H9 (cell line): ENCODE measurements around the gene SPATA20. TPM values are rescaled to one million over a fixed set of nuclear protein-coding genes. Genes with fewer than 3 reads are reported as not detected.

Experiments used
- DNase-seq: peaks from one replicate; pipeline ENCODE4 v3.0.0-alpha.2; 2017
- H2AFZ ChIP-seq: one replicate; pipeline ENCODE4 v1.6.1; 2013; ENCODE audit warnings: mild to moderate bottlenecking, low read length, control low read depth, moderate library complexity
- H2AK5ac ChIP-seq: 2 replicates; pipeline ENCODE4 v1.6.1; 2013; ENCODE audit warnings: low read length, control low read depth, mixed read lengths; ENCODE audit not compliant: insufficient read length
- H2BK120ac ChIP-seq: one replicate; pipeline ENCODE4 v1.6.1; 2013; ENCODE audit warnings: low read depth, mild to moderate bottlenecking, low read length, control low read depth, inconsistent platforms; ENCODE audit not compliant: poor library complexity, severe bottlenecking
- H2BK12ac ChIP-seq: 2 replicates; pipeline ENCODE4 v1.6.1; 2013; ENCODE audit warnings: low read length, control low read depth, mixed read lengths, low read depth; ENCODE audit not compliant: insufficient read length
- H2BK15ac ChIP-seq: 2 replicates; pipeline ENCODE4 v1.6.1; 2013; ENCODE audit warnings: low read depth, low read length, control low read depth
- H2BK20ac ChIP-seq: one replicate; pipeline ENCODE4 v1.6.1; 2013; ENCODE audit warnings: low read depth, mild to moderate bottlenecking, low read length, control low read depth, inconsistent platforms; ENCODE audit not compliant: poor library complexity, severe bottlenecking
- H2BK5ac ChIP-seq: 2 replicates; pipeline ENCODE4 v1.6.1; 2013; ENCODE audit warnings: low read length, control low read depth, mixed read lengths; ENCODE audit not compliant: insufficient read length
- H3K14ac ChIP-seq: 2 replicates; pipeline ENCODE4 v1.6.1; 2013; ENCODE audit warnings: low read length, control low read depth; ENCODE audit not compliant: insufficient read depth
- H3K18ac ChIP-seq: 2 replicates; pipeline ENCODE4 v1.6.1; 2013; ENCODE audit warnings: low read depth, mild to moderate bottlenecking, mixed read lengths, low read length, control low read depth; ENCODE audit not compliant: insufficient read length
- H3K23ac ChIP-seq: 2 replicates; pipeline ENCODE4 v1.6.1; 2013; ENCODE audit warnings: low read length, control low read depth, mixed read lengths, low read depth; ENCODE audit not compliant: insufficient read length
- H3K23me2 ChIP-seq: 2 replicates; pipeline ENCODE4 v1.6.1; 2013; ENCODE audit warnings: low read depth, mild to moderate bottlenecking, mixed read lengths, low read length, control low read depth; ENCODE audit not compliant: insufficient read length, poor library complexity, severe bottlenecking
- H3K27ac ChIP-seq: 2 replicates; pipeline ENCODE4 v1.5.1; 2013; ENCODE audit warnings: low read length, control low read depth, mixed read lengths, low read depth; ENCODE audit not compliant: insufficient read length
- H3K27me3 ChIP-seq: 2 replicates; pipeline ENCODE4 v1.6.1; 2013; ENCODE audit warnings: low read length, control low read depth, inconsistent platforms; ENCODE audit not compliant: insufficient read depth
- H3K4ac ChIP-seq: 2 replicates; pipeline ENCODE4 v1.6.1; 2013; ENCODE audit warnings: low read depth, mild to moderate bottlenecking, control low read depth, inconsistent platforms, low read length, moderate library complexity
- H3K4me1 ChIP-seq: 2 replicates; pipeline ENCODE4 v1.6.1; 2013; ENCODE audit warnings: low read length, control low read depth, inconsistent platforms; ENCODE audit not compliant: insufficient read depth
- H3K4me2 ChIP-seq: 2 replicates; pipeline ENCODE4 v1.6.1; 2013; ENCODE audit warnings: low read length, control low read depth, mixed read lengths; ENCODE audit not compliant: insufficient read length, insufficient read depth
- H3K56ac ChIP-seq: 2 replicates; pipeline ENCODE4 v1.6.1; 2013; ENCODE audit warnings: low read depth, mild to moderate bottlenecking, mixed read lengths, low read length, control low read depth; ENCODE audit not compliant: insufficient read length
- H3K79me1 ChIP-seq: 2 replicates; pipeline ENCODE4 v1.6.1; 2013; ENCODE audit warnings: low read depth, mild to moderate bottlenecking, moderate library complexity, low read length, control low read depth, inconsistent platforms; ENCODE audit not compliant: insufficient read depth, poor library complexity, severe bottlenecking
- H3K79me2 ChIP-seq: 2 replicates; pipeline ENCODE4 v1.6.1; 2013; ENCODE audit warnings: low read length, control low read depth, inconsistent platforms; ENCODE audit not compliant: insufficient read depth
- H3K9ac ChIP-seq: 2 replicates; pipeline ENCODE4 v1.6.1; 2013; ENCODE audit warnings: low read length, control low read depth, mixed read lengths; ENCODE audit not compliant: insufficient read length; ENCODE audit errors: extremely low read depth
- H3K9me3 ChIP-seq: one replicate; pipeline ENCODE4 v1.6.1; 2013; ENCODE audit warnings: low read depth, low read length, inconsistent platforms; ENCODE audit not compliant: control insufficient read depth
- H3T11ph ChIP-seq: one replicate; pipeline ENCODE4 v1.6.1; 2013; ENCODE audit warnings: mild to moderate bottlenecking, low read length, control low read depth, inconsistent platforms
- H4K20me1 ChIP-seq: one replicate; pipeline ENCODE4 v1.6.1; 2013; ENCODE audit not compliant: control insufficient read depth, insufficient read length, insufficient read depth
- H4K5ac ChIP-seq: 2 replicates; pipeline ENCODE4 v1.6.1; 2013; ENCODE audit warnings: low read depth, mild to moderate bottlenecking, mixed read lengths, low read length, control low read depth; ENCODE audit not compliant: insufficient read length
- H4K8ac ChIP-seq: replicated peaks from 2 replicates; pipeline ENCODE4 v1.6.1; 2013; ENCODE audit warnings: low read length, control low read depth, mixed read lengths, low read depth; ENCODE audit not compliant: insufficient read length
- H4K91ac ChIP-seq: 2 replicates; pipeline ENCODE4 v1.6.1; 2013; ENCODE audit warnings: low read depth, mild to moderate bottlenecking, moderate library complexity, mixed read lengths, low read length, control low read depth; ENCODE audit not compliant: insufficient read length
- H3K27ac Mint-ChIP-seq, 3 experiments: 2 replicates in 2 of 3; 3 replicates in 1 of 3; pipeline ENCODE4 v1.8.0; 2020 to 2021; ENCODE audit warnings: mixed read lengths in 3 of 3, mild to moderate bottlenecking in 1 of 3, moderate library complexity in 1 of 3
- H3K27me3 Mint-ChIP-seq: 2 replicates; pipeline ENCODE4 v1.8.0; 2021; ENCODE audit warnings: low read depth, mild to moderate bottlenecking, moderate library complexity, mixed read lengths
- H3K36me3 Mint-ChIP-seq, 3 experiments: 2 replicates in 2 of 3; 3 replicates in 1 of 3; pipeline ENCODE4 v1.8.0; 2020 to 2021; ENCODE audit warnings: low read depth in 3 of 3, mixed read lengths in 3 of 3; ENCODE audit not compliant: insufficient read depth in 1 of 3
- H3K4me1 Mint-ChIP-seq, 2 experiments: 2 replicates each; pipeline ENCODE4 v1.8.0; 2020; ENCODE audit warnings: mixed read lengths in 2 of 2
- H3K4me3 Mint-ChIP-seq, 2 experiments: 2 replicates in 1 of 2; 3 replicates in 1 of 2; pipeline ENCODE4 v1.8.0; 2020 to 2021; ENCODE audit warnings: mild to moderate bottlenecking in 2 of 2, mixed read lengths in 2 of 2, moderate library complexity in 1 of 2
- H3K9me3 Mint-ChIP-seq, 2 experiments: 2 replicates in 1 of 2; 3 replicates in 1 of 2; pipeline ENCODE4 v1.8.0; 2020; ENCODE audit warnings: mild to moderate bottlenecking in 2 of 2, mixed read lengths in 2 of 2, moderate library complexity in 1 of 2
- WGBS: extraction: QIAGEN DNeasy Blood & Tissue Kit; methylation state at CpG from one replicate; pipeline ENCODE4 v1.1.7; 2013; ENCODE audit warnings: missing lambda C conversion rate, low lambda C conversion rate, mixed read lengths; ENCODE audit not compliant: insufficient read length; ENCODE audit errors: extremely low coverage; 5-methylcytosine and 5-hydroxymethylcytosine counted together
- total RNA-seq: library from RNA; stranded (reverse); gene quantifications from 2 replicates; pipeline ENCODE4 v1.2.1, GENCODE V29; 2021
- TF ChIP-seq, protein P1 (sequence below): fragments of 200-600 bp; sonication (generic); conservative IDR thresholded peaks from 3 replicates; pipeline ENCODE4 v1.8.0; 2021; ENCODE audit warnings: antibody characterized with exemption, mild to moderate bottlenecking

Gene SPATA20
- total RNA-seq, 1 experiment from 2014 or later: 23.9 TPM

- peaks cover 34% of the 10 kb centered on the region for H3K27me3 Mint-ChIP-seq
Measured at GRCh38 chr17:50545311-50545710, 1.7 kb upstream of the SPATA20 start.

More at GRCh38 chr17:50545311-50545710, 1.7 kb upstream of the SPATA20 start:
- no peak overlapping the region; a peak in 1 of 5 replicates for H3K4me3 Mint-ChIP-seq
- Histone ChIP-seq H4K8ac (no peak overlapping the region), H2BK120ac (no peak overlapping the region), H3K56ac (no peak overlapping the region), H3K4ac (no peak overlapping the region), H3K27ac (no peak overlapping the region), H3K79me2 (no peaks in the 10 kb centered on the region), H3K9me3 (no peaks in the 10 kb centered on the region), H3K23ac (no peak overlapping the region), H3K79me1 (no peaks in the 10 kb centered on the region), H4K91ac (no peak overlapping the region), H3K23me2 (peaks cover 8% of the 10 kb centered on the region), H4K5ac (no peak overlapping the region), H2BK20ac (no peak overlapping the region), H3K18ac (no peak overlapping the region), H3K9ac (no peak overlapping the region), H3T11ph (no peak overlapping the region), H2AK5ac (no peak overlapping the region), H3K4me1 (peaks cover 2% of the 10 kb centered on the region; the same call in 1 of the 2 replicates), H2BK12ac (no peak overlapping the region), H3K27me3 (no peaks in the 10 kb centered on the region; the same call in 1 of the 2 replicates), H2AFZ (no peak overlapping the region), H4K20me1 (no peaks in the 10 kb centered on the region), H3K14ac (no peak overlapping the region), H2BK5ac (no peak overlapping the region), H3K4me2 (no peak overlapping the region), H2BK15ac (no peak overlapping the region)
- no peaks in the 10 kb centered on the region; a peak in 1 of 7 replicates for H3K36me3 Mint-ChIP-seq
- peaks cover 24 to 28% of the 10 kb centered on the region in 2 experiments for H3K4me1 Mint-ChIP-seq
- TF ChIP-seq, protein P1, sequence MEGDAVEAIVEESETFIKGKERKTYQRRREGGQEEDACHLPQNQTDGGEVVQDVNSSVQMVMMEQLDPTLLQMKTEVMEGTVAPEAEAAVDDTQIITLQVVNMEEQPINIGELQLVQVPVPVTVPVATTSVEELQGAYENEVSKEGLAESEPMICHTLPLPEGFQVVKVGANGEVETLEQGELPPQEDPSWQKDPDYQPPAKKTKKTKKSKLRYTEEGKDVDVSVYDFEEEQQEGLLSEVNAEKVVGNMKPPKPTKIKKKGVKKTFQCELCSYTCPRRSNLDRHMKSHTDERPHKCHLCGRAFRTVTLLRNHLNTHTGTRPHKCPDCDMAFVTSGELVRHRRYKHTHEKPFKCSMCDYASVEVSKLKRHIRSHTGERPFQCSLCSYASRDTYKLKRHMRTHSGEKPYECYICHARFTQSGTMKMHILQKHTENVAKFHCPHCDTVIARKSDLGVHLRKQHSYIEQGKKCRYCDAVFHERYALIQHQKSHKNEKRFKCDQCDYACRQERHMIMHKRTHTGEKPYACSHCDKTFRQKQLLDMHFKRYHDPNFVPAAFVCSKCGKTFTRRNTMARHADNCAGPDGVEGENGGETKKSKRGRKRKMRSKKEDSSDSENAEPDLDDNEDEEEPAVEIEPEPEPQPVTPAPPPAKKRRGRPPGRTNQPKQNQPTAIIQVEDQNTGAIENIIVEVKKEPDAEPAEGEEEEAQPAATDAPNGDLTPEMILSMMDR: no peak
- no peak for DNase-seq
- no CpG with 5 or more reads among the region's 8 CpGs for WGBS
- no peak overlapping the region for H3K27ac Mint-ChIP-seq
- H3K9me3 Mint-ChIP-seq: no peaks in the 10 kb centered on the region
